NCI-H2107 (cell line): ENCODE results near the gene DNAJC11.
"Not testable (repeated sequence)": the region's sequence is repeated elsewhere in the genome, so short reads cannot be mapped to it uniquely, and the experiment has no call there.

Experiments used
- DNase-seq: peaks from one replicate; lab custom pipeline; 2025; lab: John Stamatoyannopoulos, UW

Gene DNAJC11, protein sequence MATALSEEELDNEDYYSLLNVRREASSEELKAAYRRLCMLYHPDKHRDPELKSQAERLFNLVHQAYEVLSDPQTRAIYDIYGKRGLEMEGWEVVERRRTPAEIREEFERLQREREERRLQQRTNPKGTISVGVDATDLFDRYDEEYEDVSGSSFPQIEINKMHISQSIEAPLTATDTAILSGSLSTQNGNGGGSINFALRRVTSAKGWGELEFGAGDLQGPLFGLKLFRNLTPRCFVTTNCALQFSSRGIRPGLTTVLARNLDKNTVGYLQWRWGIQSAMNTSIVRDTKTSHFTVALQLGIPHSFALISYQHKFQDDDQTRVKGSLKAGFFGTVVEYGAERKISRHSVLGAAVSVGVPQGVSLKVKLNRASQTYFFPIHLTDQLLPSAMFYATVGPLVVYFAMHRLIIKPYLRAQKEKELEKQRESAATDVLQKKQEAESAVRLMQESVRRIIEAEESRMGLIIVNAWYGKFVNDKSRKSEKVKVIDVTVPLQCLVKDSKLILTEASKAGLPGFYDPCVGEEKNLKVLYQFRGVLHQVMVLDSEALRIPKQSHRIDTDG

DNA sequence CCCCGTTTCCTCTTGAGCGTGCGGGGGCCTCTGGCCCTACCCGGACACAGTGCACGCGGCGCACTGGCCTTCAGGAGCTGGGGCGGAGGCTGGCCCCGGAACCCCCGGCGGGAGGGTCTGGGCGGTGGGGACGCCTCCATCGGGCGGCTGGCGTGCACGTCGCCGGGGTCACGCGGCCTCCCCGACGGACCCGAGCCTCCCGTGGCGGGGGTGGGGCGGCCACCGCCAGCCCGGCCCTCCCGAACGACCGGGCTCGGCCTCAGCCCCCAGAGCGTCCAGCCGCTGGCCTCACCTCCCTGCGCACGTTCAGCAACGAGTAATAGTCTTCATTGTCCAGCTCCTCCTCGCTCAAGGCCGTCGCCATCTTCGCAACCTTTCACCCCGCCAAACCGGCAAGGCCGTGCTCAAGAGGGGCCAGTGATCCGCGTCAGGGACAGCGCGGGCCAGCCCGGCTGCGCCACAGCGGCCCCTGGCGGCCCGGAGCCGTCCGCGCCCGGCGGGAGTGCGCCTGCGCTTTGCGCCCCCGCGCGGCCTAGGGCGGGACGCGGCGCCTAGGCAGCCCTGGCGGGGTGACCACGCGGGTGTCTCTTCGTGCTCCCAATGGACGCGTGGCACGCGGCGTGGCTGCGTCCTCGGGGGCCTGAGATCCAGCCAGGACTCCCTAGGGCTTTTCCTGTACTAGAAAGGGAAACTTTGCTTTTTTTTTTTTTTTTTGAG, at the start of gene DNAJC11:
Gene DNAJC11, minus strand, starts transcription at position 380 of the 717 bp plus-strand sequence. Its CDS starts 16 bp downstream, at position 364.
- DNase-seq: no peak

DNA sequence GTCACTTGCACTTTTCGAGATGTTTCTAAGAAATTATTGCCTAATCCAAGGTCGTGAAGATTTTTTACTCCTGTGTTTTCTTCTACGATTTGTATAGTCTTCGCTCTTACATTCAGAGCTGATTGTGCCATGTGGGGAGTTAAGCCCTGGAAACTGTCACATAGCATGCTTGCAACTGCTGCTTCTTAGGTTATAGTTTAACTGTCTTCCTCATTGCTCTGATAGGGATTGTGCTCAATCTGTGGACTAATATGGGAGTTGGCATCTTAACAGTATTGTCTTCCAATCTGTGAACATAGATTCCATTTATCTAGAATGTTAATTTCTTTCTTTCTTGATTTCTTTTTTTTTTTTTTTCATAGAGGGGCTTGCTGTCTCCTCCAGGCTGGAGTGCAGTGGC, 48.9 kb upstream of the DNAJC11 start:
- no peak for DNase-seq

DNA sequence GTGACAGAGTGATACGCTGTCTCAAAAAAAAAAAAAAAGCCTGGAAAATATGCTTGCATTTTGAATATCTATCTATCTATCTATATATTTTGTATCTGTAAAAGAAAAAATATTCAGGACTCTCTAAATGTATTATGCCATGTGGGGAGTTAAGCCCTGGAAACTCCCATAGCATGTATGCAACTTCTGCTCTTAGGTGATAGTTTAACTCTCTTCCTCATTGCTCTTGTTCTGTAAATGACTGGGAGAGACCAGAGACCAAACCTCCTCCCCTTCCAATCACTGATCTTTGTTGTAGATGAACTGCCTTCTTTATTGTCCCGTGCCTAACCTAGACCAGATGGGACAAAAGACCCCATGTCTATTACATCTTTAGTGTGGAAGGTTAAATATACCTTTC, 46.1 kb upstream of the DNAJC11 start:
- no peak for DNase-seq

DNA sequence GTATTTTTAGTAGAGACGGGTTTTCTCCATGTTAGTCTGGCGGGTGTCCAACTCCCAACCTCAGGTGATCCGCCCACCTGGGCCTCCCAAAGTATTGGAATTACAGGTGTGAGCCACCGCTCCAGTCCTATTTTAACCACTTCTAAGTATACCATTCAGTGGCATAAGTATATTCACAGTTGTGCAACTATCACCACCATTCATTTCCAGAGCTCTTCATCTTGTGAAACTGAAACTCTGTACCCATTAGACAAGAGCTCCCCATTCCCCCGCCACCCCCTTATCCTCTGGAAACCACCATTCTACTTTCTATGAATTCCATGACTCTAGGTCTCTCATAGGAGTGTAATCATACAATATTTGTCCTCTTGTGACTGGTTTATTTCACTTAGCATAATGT, 43.5 kb upstream of the DNAJC11 start:
- DNase-seq: no peak

DNA sequence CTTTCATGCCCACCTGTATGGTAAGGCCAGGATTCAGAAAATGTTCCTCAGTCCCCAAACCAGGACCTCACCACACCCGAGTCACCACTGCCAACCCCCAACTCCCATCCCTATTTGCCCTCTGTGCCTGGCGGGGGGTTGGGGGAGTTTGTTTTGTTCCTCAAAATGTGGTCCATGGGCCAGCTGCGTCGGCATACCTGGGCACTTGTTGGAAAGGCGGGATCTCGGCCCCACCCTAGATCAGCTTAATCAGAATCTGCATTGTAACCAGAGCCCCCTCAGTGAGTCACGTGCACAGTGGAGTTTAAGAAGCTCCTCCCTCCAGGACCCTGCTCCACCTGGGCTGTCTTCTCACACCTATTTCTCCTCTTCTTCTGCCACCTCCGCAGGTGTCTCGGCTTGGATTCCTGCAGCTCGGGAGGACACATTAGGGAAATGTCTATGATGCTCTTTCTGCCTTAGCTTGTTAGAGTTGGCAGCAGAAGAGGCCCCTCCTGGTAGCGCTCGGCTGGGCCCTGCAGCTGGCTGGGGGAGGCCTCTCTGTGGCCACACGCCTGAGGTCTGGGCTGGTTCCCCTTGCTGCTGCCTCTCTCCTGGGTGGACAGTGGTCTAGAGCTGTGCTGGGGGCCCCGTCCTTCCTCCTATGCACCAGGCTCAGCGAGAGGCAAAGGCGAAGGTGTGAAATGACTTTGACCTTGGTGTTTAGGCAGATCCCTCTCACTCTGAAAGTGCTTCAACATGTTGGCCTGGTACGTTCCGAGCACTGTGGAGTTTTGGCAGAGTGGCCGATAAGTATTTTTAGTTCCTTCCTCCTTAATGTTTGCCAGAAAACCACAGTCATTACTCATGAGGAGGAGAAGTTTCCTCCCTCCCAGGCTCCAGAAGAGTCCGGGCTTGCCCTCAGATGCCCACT, 41.8 kb upstream of the DNAJC11 start:
- DNase-seq: no peak

DNA sequence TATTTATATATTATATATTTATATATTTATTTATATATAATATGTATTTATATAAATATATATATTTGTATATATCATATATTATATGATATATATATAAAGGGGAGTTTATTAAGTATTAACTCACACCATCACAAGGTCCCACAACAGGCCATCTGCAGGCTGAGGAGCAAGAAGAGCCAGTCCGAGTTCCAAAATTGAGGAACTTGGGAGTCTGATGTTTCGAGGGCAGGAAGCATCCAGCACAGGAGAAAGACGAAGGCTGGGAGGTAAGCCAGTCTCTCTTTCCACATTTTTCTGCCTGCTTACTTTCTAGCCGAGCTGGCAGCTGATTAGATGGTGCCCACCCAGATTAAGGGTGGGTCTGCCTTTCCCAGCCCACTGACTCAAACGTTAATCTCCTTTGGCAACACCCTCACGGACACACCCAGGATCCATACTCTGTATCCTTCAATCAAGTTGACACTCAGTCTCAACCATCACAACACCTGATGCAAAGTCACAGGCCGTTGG, 41.1 kb upstream of the DNAJC11 start:
- not testable (repeated sequence) for DNase-seq

DNA sequence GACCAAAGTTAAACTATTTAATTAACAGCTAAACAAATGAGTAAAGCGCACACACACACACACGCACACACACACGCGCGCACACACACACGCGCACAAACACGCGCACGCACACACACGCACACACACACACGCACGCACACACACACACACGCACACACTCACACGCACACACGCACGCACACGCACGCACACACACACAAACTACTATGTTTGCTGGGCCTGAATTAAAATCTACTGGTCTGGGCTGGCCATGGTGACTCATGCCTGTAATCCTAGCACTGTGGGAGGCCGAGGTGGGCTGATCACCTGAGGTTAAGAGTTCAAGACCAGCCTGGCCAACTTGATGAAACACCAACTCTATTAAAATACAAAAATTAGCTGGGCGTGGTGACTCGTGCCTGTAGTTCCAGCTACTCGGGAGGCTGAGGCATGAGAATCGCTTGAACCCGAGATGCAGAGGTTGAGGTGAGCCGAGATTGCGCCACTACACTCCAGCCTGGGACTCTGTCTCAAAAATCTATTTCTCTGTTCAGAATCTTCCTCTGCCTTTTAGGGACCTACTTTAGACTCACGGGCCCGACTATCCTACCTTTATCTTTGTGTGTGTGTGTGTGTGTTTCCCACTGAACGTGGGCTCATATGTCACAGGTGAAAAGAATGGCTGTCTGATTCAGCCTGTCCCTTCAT, 37.5 kb upstream of the DNAJC11 start:
- DNase-seq: no peak

DNA sequence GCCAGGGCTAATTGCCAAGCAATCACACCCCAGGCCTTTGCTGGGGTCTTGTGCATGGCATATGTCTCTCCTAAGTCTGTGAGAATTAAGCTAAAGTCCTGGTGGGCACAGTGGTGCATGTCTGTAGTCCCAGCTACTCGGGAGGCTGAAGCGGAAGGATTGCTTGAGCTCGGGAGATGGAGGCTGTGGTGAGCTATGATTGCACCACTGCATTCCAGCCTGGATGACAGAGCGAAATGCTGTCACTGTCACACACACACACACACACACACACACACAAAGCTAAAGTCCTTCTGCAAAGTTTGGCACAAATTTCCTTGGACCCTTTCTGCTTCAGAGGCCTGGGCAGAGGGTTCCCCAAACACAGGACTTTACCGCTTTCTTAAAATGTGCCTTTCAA, 31.3 kb upstream of the DNAJC11 start:
- DNase-seq: no peak

DNA sequence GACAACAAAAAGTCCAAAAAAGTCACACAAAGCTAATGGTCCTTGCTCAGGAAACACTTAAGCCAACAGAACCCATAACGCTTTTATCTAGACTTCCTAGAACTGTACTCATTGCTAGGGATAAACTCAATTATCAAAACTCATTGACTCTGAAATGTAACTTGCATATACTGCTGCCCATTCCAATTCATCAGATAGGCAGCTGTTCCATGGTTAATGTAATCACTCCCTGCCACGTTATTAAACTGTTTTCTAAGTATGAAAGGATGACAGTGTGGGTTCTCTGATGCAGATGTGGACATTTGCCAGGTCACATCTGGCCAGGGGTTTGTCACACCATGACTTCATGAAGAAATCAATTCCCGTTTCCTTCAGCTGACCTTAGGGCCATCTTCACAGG, 30.3 kb upstream of the DNAJC11 start:
- no peak for DNase-seq

DNA sequence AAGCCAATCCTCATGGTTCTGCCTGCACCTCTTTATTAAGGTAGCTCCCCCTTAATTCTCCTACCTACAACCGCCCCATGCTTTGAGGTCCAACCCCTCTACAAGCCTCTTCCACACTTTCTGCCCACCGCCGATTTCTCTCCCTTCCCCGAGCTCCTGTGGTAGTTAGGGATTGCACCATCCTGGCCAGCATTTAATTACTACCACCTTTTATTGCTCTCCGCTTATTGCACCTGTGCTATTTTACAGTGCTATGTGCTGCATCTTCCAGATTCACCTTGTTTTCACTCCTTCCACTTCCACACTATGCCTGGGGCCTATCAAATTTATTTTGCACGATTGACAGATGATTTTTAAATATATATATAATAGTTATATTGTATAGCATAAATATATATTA, 29.3 kb upstream of the DNAJC11 start:
- DNase-seq: no peak

DNA sequence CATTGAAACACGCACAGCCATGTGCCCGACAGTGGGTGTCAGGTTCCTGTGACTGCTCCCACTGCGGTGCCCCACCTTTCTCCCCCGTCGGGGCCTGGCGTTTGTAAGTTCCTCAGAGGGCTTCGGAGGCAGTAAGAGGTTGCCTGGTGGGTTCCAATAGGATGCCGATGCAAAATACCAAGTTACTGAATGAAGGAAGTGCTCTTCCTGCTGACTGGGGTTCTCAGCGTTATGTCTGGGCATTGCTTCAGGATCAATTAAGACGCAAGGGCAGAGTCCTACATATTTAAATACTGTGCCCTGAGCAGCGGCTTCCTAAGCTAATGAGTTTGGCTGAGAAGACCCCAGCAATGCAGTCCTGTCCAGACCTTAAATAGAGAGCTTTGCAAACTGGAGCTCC, 28.9 kb upstream of the DNAJC11 start:
- DNase-seq: no peak

DNA sequence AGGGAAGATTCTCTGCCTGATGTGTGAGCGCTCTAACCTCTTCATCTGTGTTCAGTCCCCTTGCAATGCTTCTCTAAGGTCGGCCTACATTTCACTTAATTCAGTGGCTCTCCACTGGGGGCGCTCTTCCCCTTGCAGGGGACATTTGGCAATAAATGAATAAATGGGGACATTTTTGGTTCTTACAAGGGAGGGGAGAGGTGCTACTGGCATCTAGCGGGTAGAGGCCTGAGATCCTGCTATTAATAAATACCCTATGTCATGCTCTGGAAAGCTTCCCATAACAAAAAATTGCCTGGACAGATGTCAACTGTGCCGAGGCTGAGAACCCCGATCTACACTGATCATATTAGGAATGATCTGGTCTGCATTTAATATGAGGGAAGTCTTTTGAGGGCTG, 25.9 kb upstream of the DNAJC11 start:
- DNase-seq: no peak

DNA sequence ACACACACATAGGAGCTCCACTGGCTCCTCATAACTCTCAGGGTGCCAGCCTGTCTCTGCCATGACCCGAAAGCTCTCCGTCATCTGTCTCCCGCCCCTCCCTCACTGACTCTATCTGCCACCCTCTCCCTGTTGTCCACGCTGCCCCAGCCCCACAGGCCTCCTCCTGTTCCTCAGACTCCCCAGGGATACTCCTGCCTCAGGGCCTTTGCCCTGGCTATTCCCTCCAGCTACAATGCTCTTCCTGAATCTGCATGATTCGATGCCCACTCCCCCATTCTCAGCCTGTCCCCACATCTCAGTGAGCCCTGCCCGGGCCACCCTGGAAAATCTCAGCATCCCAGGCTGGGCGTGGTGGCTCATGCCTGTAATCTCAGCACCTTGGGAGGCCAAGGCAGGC, 24.6 kb upstream of the DNAJC11 start:
- no peak for DNase-seq

DNA sequence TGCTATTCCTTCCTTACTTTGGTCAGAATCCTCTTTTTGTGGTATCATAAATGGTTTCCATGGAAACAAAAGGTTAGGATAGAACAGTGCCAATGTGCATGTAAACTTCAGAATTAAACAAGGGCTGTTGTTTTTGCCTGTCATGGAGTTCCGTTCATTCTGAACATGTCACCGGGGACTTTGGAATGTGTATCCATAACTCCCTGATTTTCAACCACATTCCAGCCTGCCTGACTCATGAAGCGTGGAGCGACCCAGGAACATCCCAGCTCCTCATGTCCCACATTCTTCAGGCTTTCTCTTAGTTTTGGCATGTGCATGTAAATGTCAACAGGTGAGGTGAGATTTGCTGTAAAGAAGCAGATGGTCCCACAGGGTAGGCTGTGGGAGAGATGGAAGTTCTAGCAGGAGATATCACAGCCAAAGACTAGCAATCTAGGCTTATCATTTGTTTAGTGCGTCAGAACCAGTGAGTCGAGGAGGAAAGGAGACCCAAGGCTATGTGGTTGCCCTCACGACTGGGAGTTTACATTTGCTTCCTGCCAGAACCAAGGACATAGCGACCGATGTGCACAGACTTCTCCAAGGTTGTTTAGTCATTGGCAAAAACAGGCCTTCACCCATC, 23.0 kb upstream of the DNAJC11 start:
- no peak for DNase-seq

DNA sequence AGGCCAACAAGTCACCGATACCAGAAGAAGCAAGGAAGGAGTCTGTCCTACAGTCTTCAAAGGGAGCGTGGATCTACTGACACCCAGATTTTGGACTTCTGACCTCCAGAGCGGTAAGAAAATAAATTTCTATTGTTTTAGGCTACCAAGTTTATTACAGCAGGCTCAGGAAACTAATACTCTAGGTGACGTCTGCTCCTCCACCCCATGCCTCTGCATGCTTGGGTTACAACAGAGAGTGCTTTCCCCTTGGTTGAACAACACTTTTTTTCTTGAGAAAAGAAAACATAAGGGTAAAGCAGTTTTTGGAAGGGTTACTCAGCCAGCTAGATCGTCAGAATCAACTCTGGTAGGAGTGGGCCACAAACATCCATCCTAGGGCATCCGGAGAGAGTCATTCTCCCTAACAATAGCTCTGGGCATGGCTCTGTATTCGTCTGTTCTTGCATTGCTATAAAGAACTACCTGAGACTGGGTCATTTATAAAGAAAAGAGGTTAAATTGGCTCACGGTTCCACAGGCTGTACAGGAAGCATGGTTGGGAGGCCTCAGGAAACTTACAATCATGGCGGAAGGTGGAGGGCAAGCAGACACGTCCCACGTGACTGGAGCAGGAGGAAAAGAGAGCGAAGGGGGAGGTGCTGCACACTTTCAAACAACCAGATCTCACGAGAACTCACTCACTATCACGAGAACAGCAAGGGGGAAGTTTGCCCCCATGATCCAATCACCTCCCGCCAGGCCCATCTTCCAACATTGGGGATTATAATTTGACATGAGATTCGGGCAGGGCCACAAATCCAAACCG, 22.2 kb upstream of the DNAJC11 start:
- DNase-seq: no peak

DNA sequence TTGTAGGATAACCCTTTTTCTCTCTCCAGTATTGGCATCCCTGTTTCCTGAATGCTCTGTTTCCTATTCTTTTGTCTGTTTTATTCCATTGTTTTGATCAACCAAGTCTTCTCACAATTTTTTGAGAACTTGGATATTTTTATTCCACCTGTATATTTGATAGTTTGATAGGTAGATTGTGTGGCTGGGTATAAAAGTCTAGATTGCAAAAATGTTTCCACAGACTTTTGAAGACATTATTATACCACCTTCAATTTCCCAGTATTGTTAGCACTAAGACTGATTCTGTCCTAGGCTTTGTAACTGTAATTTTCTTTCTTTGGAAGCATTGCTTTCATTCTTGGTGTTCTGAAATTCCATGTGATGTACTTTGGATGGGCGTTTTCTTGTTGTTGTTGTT, 9.6 kb upstream of the DNAJC11 start:
- no peak for DNase-seq

DNA sequence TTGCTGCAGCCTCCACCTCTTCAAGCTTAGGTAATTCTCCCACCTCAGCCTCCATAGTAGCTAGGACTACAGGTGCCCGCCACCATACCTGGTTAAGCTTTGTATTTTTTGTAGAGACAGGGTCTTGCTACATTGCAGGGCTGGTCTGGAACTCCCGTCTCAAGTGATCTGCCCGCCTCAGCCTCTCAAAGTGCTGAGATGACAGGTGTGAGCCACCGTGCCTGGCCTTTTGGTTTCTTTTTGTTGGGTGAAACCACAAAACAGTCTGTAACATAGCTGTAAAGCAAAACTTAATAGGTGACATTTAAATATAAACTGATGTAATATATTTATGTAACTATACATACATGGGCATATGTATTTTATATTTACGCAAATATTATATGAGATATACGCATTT, 3.1 kb upstream of the DNAJC11 start:
- DNase-seq: no peak

DNA sequence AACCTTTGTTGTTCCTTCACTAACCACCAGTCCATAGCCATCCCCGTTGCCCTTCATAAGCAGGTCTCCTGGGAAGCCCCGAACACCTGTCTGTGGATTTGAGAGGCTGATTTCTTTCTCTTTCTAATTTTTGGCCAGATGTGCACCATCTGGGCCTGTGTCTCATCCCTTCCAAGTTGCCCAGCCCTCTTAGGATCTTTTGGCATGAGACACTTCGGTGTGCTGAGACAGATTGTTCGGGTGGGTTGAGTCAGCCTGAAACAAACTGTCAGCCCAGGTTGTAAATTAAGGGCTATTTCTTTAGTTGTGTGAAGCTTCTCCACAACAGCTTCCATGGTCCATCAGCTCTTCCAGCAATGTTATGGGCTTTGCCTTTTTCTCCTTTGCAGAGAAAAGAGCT, 1.4 kb upstream of the DNAJC11 start:
- no peak for DNase-seq

DNA sequence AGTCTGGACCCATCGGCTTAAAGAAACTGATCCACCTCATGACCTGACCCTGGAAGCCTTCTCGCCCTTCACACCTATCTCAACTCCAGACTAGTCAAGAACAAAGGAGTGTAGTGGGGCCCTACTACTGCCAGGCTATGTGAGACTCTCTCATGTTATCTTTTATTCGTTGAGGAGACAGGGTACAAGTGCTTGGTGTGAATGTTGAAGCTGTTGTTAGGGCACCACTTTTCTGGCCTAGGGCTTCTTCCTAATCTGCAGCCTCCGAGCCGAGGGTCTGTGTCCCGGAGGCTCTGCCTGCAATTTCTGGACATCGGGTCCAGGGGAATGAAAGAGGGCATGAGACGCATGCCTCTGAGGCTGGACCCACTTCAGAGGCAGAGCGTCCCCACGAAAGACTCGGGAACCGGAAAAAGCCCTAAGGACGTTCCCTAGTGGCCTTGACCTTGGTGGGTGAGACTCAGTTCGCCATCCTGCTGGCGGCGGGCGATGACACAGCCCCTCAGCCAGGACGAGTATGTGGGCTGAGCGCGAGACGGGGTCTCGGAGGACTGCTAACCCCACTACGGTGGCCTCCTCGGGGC, 671 bp downstream of the DNAJC11 start:
- DNase-seq: no peak

DNA sequence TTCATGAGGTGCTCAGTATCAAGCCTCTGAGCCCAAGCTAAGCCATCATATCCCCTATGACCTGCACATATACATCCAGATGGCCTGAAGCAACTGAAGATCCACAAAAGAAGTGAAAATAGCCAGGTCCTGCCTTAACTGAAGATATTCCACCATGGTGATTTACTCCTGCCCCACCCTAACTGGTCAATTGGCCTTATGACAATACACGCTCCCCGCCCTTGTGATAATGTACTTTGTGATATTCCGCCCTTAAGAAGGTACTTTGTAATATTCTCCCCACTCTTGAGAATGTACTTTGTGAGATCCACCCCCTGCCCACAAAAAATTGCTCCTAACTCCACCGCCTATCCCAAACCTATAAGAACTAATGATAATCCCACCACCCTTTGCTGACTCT, 1.7 kb downstream of the DNAJC11 start:
- not testable (repeated sequence) for DNase-seq
